ENCODE results near the gene MEN1.

GRCh38 chr11:64838600-64839334, 28.4 kb upstream of the MEN1 start:
- no peak for TF ChIP-seq EZH2phosphoT487 (IDR thresholded peaks at IDR 0.05; ENCODE audit: low read length)
- no peak for TF ChIP-seq CTCF (IDR thresholded peaks at IDR 0.05; ENCODE audit: low read length)
